HG02870 (cell line): ENCODE results near the gene DYNC1I1.

Experiments used
- ATAC-seq: cut with Tn5 transposase; IDR thresholded peaks from one replicate; pipeline ENCODE4 v1.9.1; 2021; ENCODE audit warnings: mild to moderate bottlenecking, moderate library complexity; ENCODE audit not compliant: unreplicated experiment

DYNC1I1 gene

GRCh38 chr7:95772298-95772770 lies at the start of gene DYNC1I1:
Gene DYNC1I1, plus strand, starts transcription at chr7:95772554. Its CDS starts 32,176 bp downstream, at chr7:95804730.
- peak; percentile 87 for ATAC-seq

- ATAC-seq: peak; percentile 64
Observed at GRCh38 chr7:95723583-95724180, 48.7 kb upstream of the DYNC1I1 start.

GRCh38 chr7:95725205-95725604 lies 47.1 kb upstream of the DYNC1I1 start:
- ATAC-seq: no peak

GRCh38 chr7:95730493-95731280 lies 41.7 kb upstream of the DYNC1I1 start:
- ATAC-seq: no peak

GRCh38 chr7:95736635-95737034 lies 35.7 kb upstream of the DYNC1I1 start:
- ATAC-seq: no peak

GRCh38 chr7:95737828-95738505 lies 34.4 kb upstream of the DYNC1I1 start:
- ATAC-seq: no peak

GRCh38 chr7:95749044-95749443 lies 23.3 kb upstream of the DYNC1I1 start:
- no peak for ATAC-seq

GRCh38 chr7:95749515-95749914 lies 22.8 kb upstream of the DYNC1I1 start:
- no peak for ATAC-seq

- ATAC-seq: no peak
Observed at GRCh38 chr7:95753440-95753839, 18.9 kb upstream of the DYNC1I1 start.

- no peak for ATAC-seq
Observed at GRCh38 chr7:95755277-95755934, 16.9 kb upstream of the DYNC1I1 start.

- ATAC-seq: no peak
Observed at GRCh38 chr7:95758187-95758586, 14.2 kb upstream of the DYNC1I1 start.

- no peak for ATAC-seq
Observed at GRCh38 chr7:95766086-95766485, 6.3 kb upstream of the DYNC1I1 start.

- ATAC-seq: no peak
Observed at GRCh38 chr7:95766657-95767056, 5.7 kb upstream of the DYNC1I1 start.

- no peak for ATAC-seq
Observed at GRCh38 chr7:95772771-95773581, 622 bp downstream of the DYNC1I1 start.

GRCh38 chr7:95776561-95777185 lies 4.3 kb downstream of the DYNC1I1 start:
- no peak for ATAC-seq

- ATAC-seq: no peak
Observed at GRCh38 chr7:95777269-95777668, 4.9 kb downstream of the DYNC1I1 start.

GRCh38 chr7:95780665-95781064 lies 8.3 kb downstream of the DYNC1I1 start:
- no peak for ATAC-seq

GRCh38 chr7:95781961-95782586 lies 9.7 kb downstream of the DYNC1I1 start:
- no peak for ATAC-seq

- ATAC-seq: no peak
Observed at GRCh38 chr7:95784796-95785195, 12.4 kb downstream of the DYNC1I1 start.
